UCSD-AML1 (cell line): ENCODE results near the gene DND1.
"Not testable (repeated sequence)": the region's sequence is repeated elsewhere in the genome, so short reads cannot be mapped to it uniquely, and the experiment has no call there.

Experiments used
- DNase-seq: peaks from one replicate; lab custom pipeline; 2025; ENCODE audit not compliant: unreplicated experiment; lab: John Stamatoyannopoulos, UW

DND1 gene

DNA sequence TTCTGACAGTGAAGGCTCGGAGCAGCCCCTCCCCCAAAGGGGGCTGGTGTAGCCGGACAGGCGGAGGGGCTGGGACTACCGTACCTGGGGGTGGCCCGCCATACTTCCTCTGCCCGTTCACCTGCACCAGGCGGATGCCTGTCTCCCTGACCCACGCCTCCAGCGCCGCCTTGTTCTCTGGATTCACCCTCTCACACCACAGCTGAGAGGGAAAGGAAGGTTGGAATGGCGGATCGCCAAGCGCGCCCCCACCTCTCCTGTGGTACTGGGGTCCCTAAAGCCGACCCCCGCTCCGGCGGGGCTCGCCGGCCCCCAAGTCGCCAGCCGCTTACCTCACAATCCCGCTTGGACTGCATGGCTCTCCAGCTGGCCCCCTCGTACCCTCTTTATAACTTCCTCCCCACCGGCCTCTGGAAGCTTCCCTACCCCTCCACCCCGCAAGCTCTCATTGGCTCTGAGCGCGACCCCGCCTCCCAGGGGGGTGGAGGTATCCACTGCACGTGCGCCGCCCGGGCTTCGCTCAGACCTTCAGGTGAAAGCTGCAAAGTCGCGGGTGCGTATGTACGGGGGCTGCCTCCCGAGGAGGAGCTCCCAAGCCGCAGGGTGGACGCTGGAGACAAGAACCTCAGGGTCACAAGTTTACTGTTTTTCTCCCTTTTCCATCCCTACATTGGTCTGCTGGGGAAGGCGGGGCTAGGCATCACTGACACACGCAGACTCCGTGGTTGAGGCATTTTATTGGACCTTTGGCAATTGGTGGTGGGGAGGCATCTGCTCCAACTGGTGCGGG is at the start of gene DND1:
Gene DND1 (minus strand): TSS at position 390 of the 790 bp plus-strand sequence. CDS start 34 bp downstream, at position 356.
- no peak for DNase-seq

DNA sequence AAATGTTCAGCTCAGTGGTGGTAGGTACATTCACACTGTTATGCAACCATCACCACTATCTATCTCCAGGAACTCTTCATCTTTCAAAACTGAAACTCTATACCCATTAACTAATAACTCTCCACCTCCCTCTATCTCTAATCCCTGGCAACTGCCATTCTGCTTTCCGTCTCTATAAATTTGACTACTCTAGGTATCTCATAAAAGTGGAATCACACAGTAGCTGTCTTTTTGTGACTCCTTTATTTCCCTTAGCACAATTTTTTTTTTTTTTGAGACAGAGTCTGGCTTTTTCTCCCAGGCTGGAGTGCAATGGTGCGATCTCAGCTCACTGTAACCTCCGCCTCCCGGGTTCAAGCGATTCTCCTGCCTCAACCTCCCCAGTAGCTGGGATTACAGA is 48.0 kb upstream of the DND1 start:
- DNase-seq = not testable (repeated sequence)

DNA sequence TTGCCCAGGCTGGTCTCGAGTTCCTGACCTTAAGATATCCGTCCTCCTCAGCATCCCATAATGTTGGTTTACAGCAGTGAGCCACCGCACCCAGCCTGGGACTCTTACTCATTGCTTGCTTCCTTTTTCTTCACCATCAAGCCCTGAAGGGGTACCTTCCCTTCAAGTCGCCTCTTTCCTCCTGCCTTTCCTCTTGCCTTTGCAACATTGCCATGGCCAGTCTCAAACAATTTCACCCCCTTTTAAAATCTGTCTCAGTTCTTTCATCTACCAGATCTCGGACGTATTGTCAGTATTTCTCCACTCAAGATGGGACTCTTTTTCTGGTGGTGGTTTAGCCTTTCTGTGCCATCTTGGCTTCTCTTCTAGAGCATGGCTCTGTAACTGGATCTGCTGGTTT is 47.4 kb upstream of the DND1 start:
- DNase-seq = not testable (repeated sequence)

DNA sequence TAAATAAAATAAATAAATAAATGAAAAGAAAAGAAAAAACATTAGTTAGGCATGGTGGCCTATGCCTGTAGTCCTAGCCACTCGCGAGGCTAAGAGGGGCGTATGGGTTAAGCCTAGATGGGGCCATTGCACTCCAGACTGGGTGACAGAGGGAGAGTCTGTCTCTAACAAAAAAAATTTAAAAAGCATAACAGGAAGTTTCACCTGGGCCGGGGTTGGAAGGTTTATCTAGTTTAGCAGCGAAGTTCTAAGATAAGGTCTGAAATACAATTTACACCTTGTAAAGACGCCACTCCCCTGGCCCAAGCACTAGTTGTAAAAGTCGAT is 44.9 kb upstream of the DND1 start:
- DNase-seq = no peak

DNA sequence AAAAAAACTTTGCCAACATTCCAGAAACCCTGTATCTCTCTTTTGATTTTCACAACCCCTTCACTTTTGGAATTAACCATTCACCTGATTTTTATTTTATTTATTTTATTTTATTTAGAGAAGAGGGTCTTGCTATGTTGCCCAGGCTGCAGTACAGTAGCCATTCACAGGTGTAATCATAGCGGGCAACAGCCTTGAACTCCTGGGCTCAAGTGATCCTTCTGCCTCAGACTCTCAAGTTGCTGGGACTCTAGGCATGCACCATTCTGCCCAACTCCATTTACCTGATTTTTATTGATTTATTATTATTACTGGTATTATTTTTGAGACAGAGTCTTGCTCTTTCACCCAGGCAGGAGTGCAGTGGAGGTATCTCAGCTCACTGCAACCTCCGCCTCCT is 42.9 kb upstream of the DND1 start:
- not testable (repeated sequence) for DNase-seq

DNA sequence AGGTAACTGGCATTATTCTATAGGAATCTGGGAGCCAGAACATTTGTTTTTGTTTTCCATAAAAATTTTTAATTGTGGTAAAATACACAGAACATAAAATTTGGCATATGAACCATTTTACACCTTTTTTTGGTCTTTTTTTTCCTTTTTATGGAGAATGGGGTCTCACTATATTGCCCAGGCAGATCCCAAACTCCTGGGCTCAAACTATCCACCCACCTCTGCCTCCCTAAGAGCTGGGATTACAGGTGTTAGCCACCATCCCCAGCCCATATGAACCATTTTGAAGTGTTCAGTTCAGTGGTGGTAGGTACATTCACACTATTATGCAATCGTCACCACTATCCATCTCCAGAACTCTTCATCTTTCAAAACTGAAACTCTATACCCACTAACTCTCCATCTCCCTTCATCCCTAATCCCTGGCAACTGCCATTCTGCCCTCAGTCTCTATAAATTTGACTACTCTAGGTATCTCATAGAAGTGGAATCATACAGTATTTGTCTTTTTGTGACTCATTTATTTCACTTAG is 40.3 kb upstream of the DND1 start:
- no peak for DNase-seq

DNA sequence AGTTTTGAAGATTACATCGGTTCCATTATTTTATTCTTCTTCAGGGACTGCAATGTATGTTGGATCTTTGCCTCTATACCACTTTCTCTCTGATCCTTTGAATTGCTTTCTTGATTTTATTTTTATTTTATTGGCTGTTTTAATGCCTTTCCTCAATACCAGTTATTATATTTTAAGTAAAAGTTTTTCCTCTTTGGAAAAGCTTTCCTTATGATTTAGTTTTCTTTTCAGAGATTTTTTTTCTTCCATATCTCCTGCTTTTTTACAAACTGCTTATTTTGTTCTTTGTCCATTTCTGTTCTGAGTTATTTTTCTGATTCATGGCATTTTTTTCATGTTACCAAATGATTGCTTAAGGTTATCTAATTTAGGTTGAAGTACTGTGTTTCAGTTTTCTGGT is 38.4 kb upstream of the DND1 start:
- no peak for DNase-seq

DNA sequence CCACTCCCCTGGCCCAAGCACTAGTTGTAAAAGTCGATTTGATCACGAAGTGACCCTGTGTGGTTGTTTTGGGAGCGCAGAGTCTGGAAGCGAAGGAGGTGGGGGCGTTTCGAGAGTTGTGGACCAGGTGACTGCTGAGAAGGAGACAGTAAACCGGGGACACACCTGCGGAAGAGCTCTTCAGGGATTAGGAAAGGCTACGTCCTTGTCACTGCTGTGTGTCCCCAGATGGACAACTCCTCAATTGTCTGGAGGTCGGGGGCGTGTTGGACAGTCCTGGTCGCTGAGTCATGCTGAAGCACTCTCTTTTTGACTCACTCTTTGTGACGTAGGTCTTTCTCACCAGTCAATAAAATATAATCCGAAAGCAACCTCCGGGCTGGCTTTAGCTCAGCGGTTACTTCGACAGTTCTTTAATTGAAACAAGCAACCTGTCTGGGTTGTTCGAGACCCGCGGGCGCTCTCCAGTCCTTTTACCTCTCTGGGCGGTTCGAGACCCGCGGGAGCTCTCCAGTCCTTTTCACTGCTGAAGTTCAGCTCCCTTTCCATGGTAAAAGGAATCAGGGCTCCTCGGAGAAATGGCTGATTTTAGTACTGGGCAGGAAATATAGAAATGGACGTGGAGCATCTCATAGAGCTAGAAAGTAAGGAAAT is 37.6 kb upstream of the DND1 start:
- DNase-seq = peak; percentile 91

DNA sequence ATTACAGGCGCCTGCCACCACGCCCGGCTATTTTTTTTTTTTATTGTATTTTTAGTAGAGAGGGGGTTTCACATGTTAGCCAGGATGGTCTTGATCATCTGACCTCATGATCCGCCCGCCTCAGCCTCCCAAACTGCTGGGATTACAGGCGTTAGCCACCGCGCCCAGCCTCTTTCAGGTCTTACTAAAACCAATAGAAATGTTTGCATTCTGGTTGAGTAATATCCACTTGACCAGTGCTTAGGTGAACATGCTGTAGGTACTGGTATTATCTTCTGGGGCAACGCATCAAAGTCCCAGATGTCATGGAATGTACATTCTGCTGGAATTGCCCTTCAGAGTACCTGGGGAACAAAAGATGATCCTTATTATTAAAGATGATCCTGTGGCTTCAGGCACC is 35.4 kb upstream of the DND1 start:
- DNase-seq = not testable (repeated sequence)

DNA sequence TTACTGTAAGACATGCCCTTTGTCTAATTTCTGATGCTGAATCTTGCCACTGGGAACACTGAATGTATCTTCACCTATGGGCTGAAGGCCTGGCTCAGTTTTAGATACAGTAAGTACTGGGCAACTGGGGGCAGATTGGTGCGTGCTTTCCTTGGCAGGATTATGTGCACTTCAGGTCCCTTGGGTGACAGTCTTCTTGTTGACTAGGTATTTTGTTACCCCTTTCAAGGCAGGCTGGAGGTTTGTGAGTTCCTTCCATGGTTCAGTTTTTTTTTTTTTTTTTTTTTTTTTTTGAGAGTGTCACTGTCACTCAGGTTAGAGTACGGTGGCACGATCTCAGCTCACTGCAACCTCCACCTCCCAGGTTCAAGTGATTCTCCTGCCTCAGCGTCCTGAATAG is 34.4 kb upstream of the DND1 start:
- no peak for DNase-seq

DNA sequence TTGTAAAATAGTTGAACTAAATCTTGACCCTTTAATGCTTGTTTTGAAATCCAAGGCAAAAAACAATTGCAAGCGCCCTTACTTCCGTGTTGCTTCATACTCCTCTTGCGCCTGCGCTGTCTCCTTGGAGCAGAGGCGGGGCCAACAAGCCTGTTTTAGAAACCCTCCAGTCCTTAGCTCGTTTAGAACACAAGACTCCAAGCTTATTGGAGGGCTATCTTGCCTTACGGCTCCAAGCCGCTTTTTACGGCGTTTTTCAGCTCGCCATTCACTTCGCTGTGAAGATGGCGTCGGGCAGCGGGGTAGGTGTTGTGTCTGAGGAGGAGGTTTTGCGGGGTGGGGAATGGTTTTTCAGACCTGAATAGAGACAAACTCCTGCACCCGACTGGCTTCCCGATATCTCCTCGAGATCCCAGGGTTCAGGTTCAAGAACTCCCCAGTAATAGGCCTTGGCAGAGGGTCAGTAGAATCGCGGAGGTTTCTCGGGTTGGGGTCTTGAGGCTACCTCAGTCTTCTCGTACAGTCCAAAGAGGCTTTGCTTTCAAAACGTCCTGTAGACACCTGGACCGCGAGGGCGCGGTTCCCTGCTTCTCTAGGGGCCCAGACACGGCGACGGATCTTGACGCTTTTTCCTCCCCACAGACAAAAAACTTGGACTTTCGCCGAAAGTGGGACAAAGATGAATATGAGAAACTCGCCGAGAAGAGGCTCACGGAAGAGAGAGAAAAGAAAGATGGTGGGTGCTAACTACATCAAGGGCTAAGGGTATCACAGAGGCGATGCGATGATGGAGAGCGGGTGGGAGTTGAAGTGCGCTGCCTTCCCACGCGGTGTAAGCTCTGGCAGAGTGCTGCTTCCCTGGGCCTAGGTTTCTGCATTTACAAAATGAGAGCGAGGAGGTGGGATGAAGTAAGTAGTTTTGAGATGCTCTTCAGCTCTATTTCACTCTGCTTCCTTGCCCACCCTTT is 27.1 kb upstream of the DND1 start, which contains the start of gene ZMAT2:
Gene ZMAT2 (plus strand): TSS at position 271 of the 968 bp plus-strand sequence. CDS start 14 bp downstream, at position 285.
- DNase-seq = peak; percentile 91

DNA sequence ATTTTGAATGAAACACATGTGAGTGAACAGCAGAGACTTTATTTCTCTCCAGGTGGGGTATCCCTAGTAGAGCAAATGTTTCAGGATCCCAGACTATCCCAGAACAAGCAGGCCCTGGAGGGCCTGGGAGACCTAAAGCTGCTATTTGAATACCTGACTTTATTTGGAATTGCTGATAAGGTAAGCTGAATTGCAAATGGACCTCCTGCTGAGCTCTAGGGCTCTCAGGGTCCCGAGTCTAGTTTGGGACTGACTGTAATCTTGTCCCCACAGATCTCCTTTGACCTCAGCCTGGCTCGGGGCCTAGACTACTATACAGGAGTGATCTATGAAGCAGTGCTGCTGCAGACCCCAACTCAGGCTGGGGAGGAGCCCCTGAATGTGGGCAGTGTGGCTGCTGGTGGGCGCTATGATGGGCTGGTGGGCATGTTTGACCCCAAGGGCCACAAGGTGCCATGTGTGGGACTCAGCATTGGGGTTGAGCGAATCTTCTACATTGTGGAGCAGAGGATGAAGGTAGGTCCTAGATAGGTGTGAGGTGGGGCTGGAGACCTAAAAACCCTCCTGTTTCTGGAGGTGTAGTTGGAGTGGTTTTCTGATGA is 23.6 kb upstream of the DND1 start:
- DNase-seq = no peak

DNA sequence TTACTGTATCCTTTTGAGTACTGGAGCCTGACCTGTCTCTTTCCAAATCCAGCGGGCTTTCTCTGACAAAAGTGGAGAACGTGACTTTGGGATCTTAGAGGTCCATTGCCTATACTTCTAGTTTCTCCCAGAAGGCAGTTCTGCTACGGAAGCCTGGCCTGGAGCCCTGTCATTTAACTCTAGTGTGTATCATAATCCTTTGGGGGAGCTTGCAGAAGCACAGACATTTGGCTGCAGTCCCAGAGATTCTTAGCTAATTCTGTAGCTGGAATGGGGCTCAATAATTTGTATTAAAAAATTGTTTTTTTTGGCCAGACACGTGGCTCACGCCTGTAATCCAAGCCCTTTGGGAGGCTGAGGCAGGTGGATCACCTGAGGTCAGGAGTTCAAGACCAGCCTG is 20.9 kb upstream of the DND1 start:
- DNase-seq = no peak

DNA sequence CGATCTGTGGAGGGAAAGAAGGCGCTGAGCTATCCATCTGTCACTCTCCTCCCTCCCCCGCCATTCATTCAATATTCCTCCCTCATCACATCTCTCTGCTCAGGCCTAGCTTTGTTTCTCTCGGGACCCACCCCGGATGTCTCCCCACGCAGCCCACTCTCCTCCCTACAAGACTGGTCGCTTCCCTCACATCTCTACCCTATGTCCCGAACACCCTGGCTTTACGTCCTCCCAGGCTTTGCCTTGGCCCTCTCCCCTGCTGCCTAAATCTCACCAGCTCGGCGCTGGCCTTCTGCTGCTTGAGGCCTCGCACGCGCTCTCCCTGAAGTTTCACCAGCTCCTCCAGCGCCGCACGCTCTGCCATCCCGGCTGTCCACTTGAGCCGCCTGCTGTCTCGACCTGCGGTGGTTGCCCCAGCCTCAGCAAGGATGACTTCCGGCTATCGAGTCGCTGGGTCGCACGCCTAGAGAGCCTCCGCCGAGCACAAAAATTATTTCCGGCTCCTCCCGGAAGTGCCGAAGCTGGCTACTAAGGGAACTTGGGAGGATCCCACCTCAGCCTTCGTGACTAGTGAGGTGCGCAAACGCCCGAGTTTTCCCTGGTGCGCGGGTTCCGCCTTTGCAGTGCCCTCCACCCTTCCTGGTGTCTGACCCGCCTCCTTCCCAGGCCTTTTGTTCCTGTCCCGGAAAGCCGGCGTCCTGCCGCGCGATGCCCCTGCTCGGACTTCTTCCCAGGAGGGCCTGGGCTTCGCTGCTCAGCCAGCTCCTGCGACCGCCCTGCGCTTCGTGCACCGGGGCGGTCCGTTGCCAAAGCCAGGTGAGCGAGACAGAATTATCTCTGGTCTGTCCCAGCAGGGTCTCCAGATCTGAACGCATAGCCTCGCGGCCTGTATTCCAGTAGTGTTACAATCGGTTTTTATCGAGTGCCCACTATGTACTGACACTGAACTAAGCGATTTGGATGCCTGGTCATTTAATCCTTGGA is 17.9 kb upstream of the DND1 start, which contains the start of the genes HARS1 and HARS2:
Gene HARS1 (minus strand): TSS at position 430 of the 984 bp plus-strand sequence. CDS start 66 bp downstream, at position 364.
Gene HARS2 (plus strand): TSS at position 515 of the 984 bp plus-strand sequence. CDS start 194 bp downstream, at position 709.
- peak; percentile 92 for DNase-seq

DNA sequence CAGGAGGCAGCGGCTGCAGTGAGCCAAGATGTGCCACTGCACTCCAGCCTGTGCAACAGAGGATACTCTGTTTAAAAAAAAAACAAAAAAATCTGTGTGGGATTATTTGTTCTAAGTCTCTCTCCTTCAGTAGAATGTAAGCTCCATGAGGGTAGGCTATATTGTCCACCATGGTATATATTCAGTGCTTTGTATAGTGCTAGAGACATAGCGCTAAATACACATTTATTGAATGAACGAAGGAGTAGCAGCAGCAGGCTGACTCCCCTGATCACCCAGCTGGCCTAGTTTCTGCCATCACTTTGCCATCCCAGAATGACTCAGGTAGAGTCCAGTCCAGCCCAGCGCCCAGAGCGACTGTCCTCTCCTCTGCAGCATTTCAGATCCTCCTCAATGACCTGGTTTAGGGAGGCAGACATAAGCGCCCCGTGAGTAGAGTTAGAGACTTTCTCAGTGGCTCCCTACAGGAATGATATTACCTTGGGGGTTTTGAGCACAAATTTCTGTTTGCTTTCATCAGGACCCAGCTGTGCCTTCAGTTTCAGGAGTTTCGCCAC is 17.1 kb upstream of the DND1 start:
- DNase-seq = no peak

DNA sequence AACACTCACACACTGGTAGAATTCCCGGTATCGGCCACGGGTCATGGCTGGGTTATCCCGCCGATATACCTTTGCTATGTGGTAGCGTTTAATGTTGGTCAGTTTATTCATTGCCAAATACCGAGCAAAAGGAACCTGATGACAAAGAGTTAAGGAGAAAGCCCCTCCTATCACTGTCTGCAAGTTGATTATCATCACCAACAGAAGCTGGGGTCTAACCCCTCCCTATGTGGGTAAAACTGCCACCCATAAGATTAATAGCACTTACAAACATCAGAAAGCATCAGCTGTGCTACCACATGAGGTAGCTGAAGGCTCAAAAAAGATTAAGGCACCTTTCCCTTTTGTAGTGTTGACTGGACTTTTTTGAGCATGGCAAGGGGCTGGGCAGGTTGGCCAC is 5.6 kb upstream of the DND1 start:
- DNase-seq = no peak

DNA sequence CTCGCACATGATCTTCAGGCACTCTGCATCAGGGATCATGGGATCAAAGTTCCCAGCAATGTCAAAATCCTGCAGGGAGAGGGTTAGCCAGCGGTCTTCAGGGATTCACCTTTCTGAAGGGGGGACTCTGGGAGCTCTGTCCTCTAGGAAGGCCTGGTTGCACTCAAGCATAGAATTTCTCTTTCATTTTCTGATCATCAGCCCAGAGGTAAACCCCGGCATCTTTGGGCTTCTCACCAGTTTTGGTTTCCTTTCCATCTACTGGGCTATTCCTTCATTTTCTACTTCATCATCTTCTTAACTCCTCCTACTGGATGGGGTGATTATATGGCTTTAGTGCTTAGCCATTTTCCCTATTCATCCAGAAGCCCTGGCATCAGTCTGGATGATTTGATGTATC is 4.6 kb upstream of the DND1 start:
- no peak for DNase-seq

DNA sequence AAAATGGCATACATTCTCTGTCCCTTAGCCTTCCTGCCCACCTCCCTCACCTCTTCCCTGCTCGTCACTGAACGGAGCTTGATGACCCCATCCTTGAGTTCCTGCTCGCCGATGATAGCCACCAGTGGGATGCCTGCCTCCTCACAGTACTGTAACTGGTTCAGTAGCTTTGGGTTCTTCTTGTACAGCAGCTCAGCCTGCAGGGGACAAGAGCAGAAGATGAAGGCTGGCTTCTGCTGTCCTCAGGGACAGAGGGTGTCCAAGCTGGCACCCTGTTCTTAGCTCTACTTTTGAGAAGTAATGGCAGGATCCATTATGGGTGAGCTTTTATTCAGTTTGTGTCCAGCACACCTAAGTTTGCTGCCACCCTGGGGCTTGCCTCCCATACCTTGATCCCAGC is 1.3 kb upstream of the DND1 start:
- DNase-seq = no peak

DNA sequence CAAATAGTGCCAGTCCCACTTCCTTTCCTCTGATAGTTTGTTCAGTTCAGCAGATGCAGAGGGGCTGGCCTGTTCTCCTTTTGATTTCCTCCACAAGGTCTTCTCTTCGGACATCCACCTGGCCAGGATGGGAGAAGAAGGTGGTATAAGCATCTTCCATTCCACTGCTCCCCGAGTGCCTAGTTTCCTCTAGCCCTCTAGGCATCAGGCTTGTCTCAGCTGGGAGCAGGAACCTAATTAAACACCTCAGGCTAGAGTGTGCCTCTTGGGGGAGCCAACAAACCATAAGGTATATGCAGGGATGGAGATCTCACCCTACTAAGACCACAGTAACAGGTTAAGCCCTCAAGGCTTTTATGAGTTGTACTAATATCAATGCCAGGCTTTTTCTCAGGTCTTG is 835 bp upstream of the DND1 start:
- DNase-seq = no peak
